KOPT-K1 (cell line): Measurements from ENCODE around the gene CHST11.

Experiments used
- H3K27ac ChIP-seq: fragments of 200-600 bp; sonication (generic); 2 replicates; pipeline ENCODE4 v1.5.1; 2016; ENCODE audit warnings: antibody characterized with exemption, mild to moderate bottlenecking, low read depth, low read length; ENCODE audit not compliant: poor library complexity, severe bottlenecking
- H3K36me3 ChIP-seq: fragments of 200-600 bp; sonication (generic); 2 replicates; pipeline ENCODE4 v1.5.1; 2017; ENCODE audit warnings: antibody characterized with exemption, mild to moderate bottlenecking, low read length, moderate library complexity; ENCODE audit not compliant: insufficient read depth
- H3K9me3 ChIP-seq: fragments of 200-600 bp; sonication (generic); 2 replicates; pipeline ENCODE4 v1.5.1; 2017; ENCODE audit warnings: antibody characterized with exemption, low read length, mild to moderate bottlenecking; ENCODE audit not compliant: insufficient read depth, poor library complexity, severe bottlenecking

CHST11 gene

DNA sequence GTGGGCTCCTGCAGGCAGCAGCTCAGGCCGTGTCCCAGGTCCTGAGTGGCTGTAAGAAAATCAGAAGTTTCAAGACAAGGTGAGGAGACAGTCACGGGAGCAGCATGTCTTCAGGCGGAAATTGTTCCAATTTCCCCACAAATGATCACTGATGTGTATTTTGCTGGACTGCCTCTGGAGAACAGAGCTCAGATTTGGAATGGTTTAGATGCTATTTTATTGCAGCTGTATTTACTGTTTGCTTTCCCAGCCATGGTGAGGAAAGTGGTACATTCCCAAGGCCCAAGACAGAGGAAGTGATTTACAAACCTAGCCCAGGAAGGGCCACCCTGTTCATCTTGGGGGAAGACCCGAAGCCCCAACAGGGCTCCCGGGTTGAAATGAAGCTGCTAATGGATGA, 195.6 kb downstream of the CHST11 start:
- Histone ChIP-seq H3K9me3 (no peaks in the 10 kb centered on the region), H3K36me3 (peaks cover 84% of the 10 kb centered on the region), H3K27ac (no peak overlapping the region)

GRCh38 chr12:104652910-104653309, 196.2 kb downstream of the CHST11 start:
- Histone ChIP-seq H3K9me3 (no peaks in the 10 kb centered on the region), H3K36me3 (peaks cover 84% of the 10 kb centered on the region), H3K27ac (no peak overlapping the region)

DNA sequence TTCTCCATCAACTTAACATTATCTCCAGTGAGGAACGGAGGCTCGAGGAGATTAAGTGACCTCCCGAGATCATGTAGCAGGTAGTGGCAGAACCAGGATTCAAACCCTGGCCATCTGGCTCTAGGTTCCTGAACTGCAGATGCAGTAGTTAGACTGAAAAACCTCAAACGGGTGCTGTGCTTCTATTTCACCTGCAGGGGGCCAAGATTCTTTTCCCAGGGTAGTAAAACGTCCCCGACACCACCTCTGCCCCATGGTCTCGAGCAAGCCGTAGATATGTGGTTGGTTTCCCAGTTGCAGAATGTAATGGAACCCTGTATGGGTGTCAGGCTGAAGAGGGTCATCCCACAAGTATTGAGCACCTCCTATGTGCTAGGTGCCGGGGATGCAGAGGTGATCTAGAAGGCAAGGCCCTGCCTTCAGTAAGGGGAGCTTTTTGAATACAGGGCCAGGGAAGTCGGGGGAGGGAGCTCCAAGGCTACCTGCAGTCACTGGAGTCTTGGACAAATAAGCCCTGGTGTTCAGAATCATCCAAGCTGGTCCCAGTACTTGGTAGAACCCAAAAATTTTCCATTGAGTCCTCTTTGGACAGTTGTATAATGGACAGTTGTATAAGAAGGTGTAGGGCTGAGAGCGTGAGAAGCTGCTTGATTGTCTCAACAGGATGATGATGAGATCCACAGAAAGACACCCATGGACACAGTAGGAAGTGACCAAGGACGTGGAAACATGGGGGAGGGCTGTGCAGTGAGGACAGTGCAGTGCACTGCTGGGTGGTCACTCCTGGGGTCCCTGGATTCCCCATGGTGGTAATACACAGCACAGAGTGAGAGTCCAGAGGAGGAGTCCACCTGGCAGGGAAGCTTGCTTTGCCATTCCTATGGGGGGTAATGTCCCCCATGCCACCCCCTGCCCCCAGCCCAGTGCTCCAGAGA, 197.2 kb downstream of the CHST11 start:
- Histone ChIP-seq H3K36me3 (peaks cover 91% of the 10 kb centered on the region), H3K27ac (no peak overlapping the region), H3K9me3 (no peaks in the 10 kb centered on the region)

GRCh38 chr12:104654665-104655609, 198.2 kb downstream of the CHST11 start:
- Histone ChIP-seq H3K36me3 (peaks cover 96% of the 10 kb centered on the region), H3K9me3 (no peaks in the 10 kb centered on the region), H3K27ac (no peak overlapping the region)

DNA sequence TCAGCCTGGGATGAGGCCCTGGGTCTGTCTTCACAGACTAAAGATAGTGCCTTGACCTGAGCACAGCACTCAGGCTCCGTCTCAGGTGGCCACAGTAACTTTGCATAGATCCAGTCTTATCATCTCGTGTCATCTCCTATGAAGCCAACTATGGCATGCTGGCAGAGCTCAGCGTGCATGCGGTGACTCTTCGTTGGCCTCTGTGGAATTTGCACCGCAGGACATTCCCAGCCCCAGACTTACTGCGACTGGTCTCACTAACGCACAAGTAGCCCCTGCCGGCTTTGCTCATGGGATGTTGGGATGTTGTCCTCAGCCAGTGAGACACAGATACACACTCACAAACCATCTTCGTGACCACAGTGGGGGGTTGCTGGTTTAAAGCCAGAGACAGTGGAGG, 199.6 kb downstream of the CHST11 start:
- H3K9me3 ChIP-seq: no peaks in the 10 kb centered on the region
- peaks cover 94% of the 10 kb centered on the region for H3K36me3 ChIP-seq
- no peak overlapping the region for H3K27ac ChIP-seq

- Histone ChIP-seq H3K27ac (no peak overlapping the region), H3K36me3 (peaks cover 94% of the 10 kb centered on the region), H3K9me3 (no peaks in the 10 kb centered on the region)
Measured at GRCh38 chr12:104656921-104657320, 200.2 kb downstream of the CHST11 start.

DNA sequence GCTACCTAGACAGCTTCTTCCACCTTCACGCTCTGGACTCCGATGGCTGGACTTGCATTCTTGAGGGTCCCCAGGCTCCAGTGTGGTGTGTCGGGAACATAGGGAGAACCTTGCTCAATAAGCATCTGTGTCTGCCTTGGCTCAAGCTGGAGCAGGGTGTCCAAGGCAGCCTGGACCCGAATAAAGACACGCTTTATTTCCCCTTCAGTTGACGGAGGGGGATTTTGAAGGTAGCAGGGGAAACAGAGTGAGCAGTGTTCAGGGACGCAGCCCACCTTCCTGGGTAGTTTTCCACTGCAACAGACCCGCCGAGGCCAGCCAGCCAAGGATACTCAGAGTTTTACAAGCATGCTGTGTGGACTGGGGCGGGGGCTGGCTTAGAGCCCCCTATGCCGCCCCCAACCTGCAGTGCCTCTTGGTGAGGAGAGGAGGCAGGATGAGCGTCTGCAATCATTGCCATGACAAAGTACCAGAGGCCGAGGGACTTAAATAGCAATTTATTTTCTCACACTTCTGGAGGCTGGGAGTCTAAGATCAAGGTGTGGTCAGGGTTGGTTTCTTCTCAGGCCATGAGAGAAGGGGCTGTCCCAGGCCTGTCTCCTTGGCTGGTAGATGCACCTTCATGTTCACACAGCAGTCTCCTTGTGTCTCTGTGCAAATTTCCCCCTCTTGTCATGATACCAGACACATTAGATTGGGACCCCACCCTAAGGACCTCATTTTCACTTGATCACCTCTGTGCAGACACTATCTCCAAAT, 201.2 kb downstream of the CHST11 start:
- Histone ChIP-seq H3K9me3 (no peaks in the 10 kb centered on the region), H3K27ac (no peak overlapping the region), H3K36me3 (peaks cover 94% of the 10 kb centered on the region)

DNA sequence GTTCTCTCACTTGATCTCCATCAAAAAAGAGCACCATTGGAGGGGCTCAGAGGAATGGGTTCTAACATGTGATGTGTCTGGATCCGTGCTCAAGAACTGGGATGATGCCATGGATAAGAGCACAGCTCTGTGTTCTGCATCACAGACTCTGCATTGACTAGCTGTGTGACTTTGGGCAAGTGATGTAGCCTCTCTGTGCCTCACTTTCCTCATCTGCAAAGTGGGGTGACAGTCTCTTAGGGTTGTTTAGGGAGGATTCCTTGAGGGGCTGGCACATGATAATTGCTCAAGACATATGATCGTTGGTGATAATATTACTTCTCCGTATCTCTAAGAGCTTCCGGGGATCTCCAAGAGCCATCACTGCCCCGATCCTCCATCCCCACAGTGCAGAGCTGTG, 202.3 kb downstream of the CHST11 start:
- Histone ChIP-seq H3K36me3 (peaks cover 92% of the 10 kb centered on the region), H3K27ac (no peak overlapping the region), H3K9me3 (no peaks in the 10 kb centered on the region)

- Histone ChIP-seq H3K27ac (no peak overlapping the region), H3K9me3 (no peaks in the 10 kb centered on the region), H3K36me3 (peaks cover 88% of the 10 kb centered on the region)
Measured at GRCh38 chr12:104662203-104662602, 205.5 kb downstream of the CHST11 start.

DNA sequence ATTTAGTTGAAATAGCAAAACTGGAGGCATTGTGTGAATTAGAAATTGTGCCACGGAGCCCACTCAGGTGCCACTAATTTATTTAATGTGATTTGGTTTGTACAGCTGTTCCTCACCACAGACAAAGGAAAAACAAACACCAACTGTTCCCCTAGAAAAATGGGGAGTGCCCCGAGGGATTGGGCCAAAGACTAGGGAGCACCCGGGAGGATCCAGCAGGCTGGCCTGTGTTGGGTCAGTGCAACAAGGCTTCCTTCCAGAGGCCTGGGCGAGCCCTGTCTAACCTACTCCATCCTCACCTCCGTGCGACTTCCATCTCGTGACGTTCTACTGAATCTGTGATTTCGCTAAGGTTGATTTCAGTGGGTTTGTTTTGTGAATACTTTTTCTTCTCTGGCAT, 206.2 kb downstream of the CHST11 start:
- H3K36me3 ChIP-seq: peaks cover 88% of the 10 kb centered on the region
- H3K9me3 ChIP-seq: no peaks in the 10 kb centered on the region
- no peak overlapping the region for H3K27ac ChIP-seq

- Histone ChIP-seq H3K9me3 (no peaks in the 10 kb centered on the region), H3K36me3 (peaks cover 86% of the 10 kb centered on the region), H3K27ac (no peak overlapping the region)
Measured at GRCh38 chr12:104664351-104664750, 207.6 kb downstream of the CHST11 start.

DNA sequence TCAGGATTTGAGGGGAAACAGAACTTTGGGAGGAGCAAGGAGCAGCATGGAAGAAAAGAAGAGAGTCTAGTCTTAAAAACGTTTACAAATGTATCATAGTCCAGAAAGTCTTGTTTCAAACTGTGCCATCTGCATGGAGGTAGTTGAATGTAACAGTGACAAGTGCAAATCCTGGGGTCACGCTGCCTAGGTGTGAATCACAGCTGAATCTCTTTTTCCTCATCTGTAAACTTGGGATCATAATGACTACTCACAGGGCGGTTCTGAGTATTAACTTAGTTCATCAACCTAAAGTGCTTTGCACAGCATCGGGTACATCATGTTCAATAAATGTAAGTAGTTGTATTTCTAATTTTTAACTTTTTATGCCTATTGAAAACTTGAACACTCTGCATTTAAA, 208.5 kb downstream of the CHST11 start:
- Histone ChIP-seq H3K27ac (no peak overlapping the region), H3K9me3 (no peaks in the 10 kb centered on the region), H3K36me3 (peaks cover 86% of the 10 kb centered on the region)

- Histone ChIP-seq H3K27ac (no peak overlapping the region), H3K36me3 (peaks cover 85% of the 10 kb centered on the region)
Measured at GRCh38 chr12:104667139-104667538, 210.4 kb downstream of the CHST11 start.

DNA sequence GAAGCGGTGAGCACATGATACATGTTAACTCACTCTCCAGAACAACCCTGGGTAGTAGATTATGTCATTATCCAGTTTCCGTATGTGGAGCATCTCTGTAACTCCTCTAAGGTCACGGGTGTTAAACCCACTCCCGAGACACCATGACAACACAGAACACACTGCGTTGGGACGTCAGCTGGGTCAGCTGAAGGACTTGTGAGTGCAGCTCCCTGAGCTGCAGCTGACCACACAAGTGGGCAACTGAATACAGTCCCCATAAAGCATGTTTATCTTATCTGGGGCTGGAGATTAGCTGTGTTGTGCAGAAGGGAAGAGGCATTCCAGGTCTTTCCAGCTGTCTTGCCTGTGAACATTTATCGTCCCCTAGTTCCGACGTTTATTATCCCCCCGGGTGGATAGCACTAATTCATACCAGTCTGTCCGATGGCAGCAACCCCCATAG, 211.5 kb downstream of the CHST11 start:
- Histone ChIP-seq H3K27ac (peak overlapping the region; percentile 40), H3K36me3 (peaks cover 86% of the 10 kb centered on the region), H3K9me3 (no peaks in the 10 kb centered on the region)

More at GRCh38 chr12:104667139-104667538, 210.4 kb downstream of the CHST11 start:
- no peaks in the 10 kb centered on the region for H3K9me3 ChIP-seq
